Measurements from ENCODE around the gene MARS1. TPM values are rescaled to one million over a fixed set of nuclear protein-coding genes. Genes with fewer than 3 reads are reported as not detected.

MARS1 gene
- total RNA-seq, 1 experiment from 2014 or later: 209 TPM

- no peak for TF ChIP-seq EZH2phosphoT487 (IDR thresholded peaks at IDR 0.05; ENCODE audit: borderline replicate concordance, low read length)
- TF ChIP-seq EZH2 (IDR thresholded peaks at IDR 0.05; ENCODE audit: low read length, unreplicated experiment): no peak
- TF ChIP-seq CTCF (conservative IDR thresholded peaks at IDR 0.05; ENCODE audit: low read depth, low read length): no peak
- Histone ChIP-seq H4K20me1 (ENCODE audit: low read length) (no peaks in the 10 kb centered on the region), H3K4me3 (ENCODE audit: low read length) (no peak overlapping the region), H3K27me3 (ENCODE audit: low read length) (peaks cover 53% of the 10 kb centered on the region), H3K9me3 (ENCODE audit: low read length) (no peaks in the 10 kb centered on the region), H3K4me1 (ENCODE audit: insufficient read depth, low read length) (peaks cover 6% of the 10 kb centered on the region; the same call in 1 of the 2 replicates), H3K9me2 (replicated peaks; ENCODE audit: low read length) (no peaks in the 10 kb centered on the region), H3K9ac (ENCODE audit: low read length) (no peak overlapping the region), H3K27ac (ENCODE audit: low read length) (no peak overlapping the region), H3K79me2 (ENCODE audit: low read length) (no peaks in the 10 kb centered on the region), H3K36me3 (ENCODE audit: low read depth, low read length) (no peaks in the 10 kb centered on the region), H3K4me2 (ENCODE audit: low read length) (no peak overlapping the region), H3F3A (ENCODE audit: low read length, unreplicated experiment) (no peaks in the 10 kb centered on the region), H2AFZ (ENCODE audit: low read length) (no peak overlapping the region)
- DNase-seq (no peak), ATAC-seq (no peak)
- no TSS peak for BruUV-seq (replicated peaks)
- CTCF ChIA-PET: no interaction called here
- intact Hi-C loops (cut with micrococcal nuclease): no loop called here
- POLR2A ChIA-PET (ENCODE audit: unreplicated experiment): no interaction called here
Observed at GRCh38 chr12:57464569-57464968, 23.3 kb upstream of the MARS1 start.

GRCh38 chr12:57465030-57465746, 22.7 kb upstream of the MARS1 start:
- ATAC-seq: no peak
- Histone ChIP-seq H3K27me3 (ENCODE audit: low read length) (peaks cover 53% of the 10 kb centered on the region), H3F3A (ENCODE audit: low read length, unreplicated experiment) (no peaks in the 10 kb centered on the region), H3K9me2 (replicated peaks; ENCODE audit: low read length) (no peaks in the 10 kb centered on the region), H3K36me3 (ENCODE audit: low read depth, low read length) (no peaks in the 10 kb centered on the region), H3K4me1 (ENCODE audit: insufficient read depth, low read length) (peaks cover 6% of the 10 kb centered on the region; the same call in 1 of the 2 replicates), H3K4me2 (ENCODE audit: low read length) (no peak overlapping the region), H3K9me3 (ENCODE audit: low read length) (no peaks in the 10 kb centered on the region), H3K9ac (ENCODE audit: low read length) (no peak overlapping the region), H3K27ac (ENCODE audit: low read length) (no peak overlapping the region), H3K4me3 (ENCODE audit: low read length) (no peak overlapping the region), H4K20me1 (ENCODE audit: low read length) (no peaks in the 10 kb centered on the region), H3K79me2 (ENCODE audit: low read length) (no peaks in the 10 kb centered on the region), H2AFZ (ENCODE audit: low read length) (no peak overlapping the region)
- ChIA-PET POLR2A (ENCODE audit: unreplicated experiment) (no interaction called here), CTCF (no interaction called here)
- no peak for TF ChIP-seq EZH2phosphoT487 (IDR thresholded peaks at IDR 0.05; ENCODE audit: borderline replicate concordance, low read length)
- no peak for TF ChIP-seq CTCF (conservative IDR thresholded peaks at IDR 0.05; ENCODE audit: low read depth, low read length)
- no peak for TF ChIP-seq EZH2 (IDR thresholded peaks at IDR 0.05; ENCODE audit: low read length, unreplicated experiment)
- intact Hi-C loops (cut with micrococcal nuclease): no loop called here
- no TSS peak for BruUV-seq (replicated peaks)
- DNase-seq: no peak

DNA sequence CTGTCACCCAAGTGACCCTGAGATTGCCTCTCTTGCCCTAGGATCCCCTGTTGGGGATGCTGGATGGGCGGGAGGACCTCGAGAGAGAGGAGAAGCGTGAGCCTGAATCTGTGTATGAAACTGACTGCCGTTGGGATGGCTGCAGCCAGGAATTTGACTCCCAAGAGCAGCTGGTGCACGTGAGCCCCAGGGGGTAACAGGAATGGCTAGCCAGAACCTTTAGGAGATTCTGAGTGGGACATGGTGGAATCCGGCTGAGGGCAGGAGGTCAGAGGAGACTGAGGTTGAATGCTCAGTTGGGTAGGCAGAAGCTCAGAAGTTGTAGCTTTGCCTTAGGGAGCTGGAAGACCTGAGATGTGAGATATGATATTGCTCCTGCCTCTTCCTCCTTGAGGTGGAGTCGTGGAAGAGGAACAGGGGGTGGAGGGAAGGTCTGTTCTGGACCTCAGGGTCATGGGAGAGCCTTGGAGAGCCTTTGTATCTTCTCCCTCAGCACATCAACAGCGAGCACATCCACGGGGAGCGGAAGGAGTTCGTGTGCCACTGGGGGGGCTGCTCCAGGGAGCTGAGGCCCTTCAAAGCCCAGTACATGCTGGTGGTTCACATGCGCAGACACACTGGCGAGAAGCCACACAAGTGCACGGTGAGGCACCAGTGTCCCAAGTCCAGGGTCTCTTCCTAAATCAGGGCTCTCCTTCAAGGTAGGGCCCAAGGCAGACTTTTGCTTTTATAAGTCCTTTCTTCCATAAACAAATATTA, 21.9 kb upstream of the MARS1 start:
- ChIA-PET POLR2A (ENCODE audit: unreplicated experiment) (no interaction called here), CTCF (no interaction called here)
- no peaks in the 10 kb centered on the region for H4K20me1 ChIP-seq (ENCODE audit: low read length)
- no peak overlapping the region for H3K27ac ChIP-seq (ENCODE audit: low read length)
- intact Hi-C loops (cut with micrococcal nuclease): no loop called here
- peaks cover 49% of the 10 kb centered on the region for H3K27me3 ChIP-seq (ENCODE audit: low read length)
- H3K79me2 ChIP-seq (ENCODE audit: low read length): no peaks in the 10 kb centered on the region
- no TSS peak for BruUV-seq (replicated peaks)
- DNase-seq: no peak
- H3K36me3 ChIP-seq (ENCODE audit: low read depth, low read length): no peaks in the 10 kb centered on the region
- no peak overlapping the region for H3K9ac ChIP-seq (ENCODE audit: low read length)
- H3K9me3 ChIP-seq (ENCODE audit: low read length): no peaks in the 10 kb centered on the region
- ATAC-seq: no peak
- H3K9me2 ChIP-seq (replicated peaks; ENCODE audit: low read length): no peaks in the 10 kb centered on the region
- H3K4me3 ChIP-seq (ENCODE audit: low read length): no peak overlapping the region
- no peak overlapping the region for H3K4me2 ChIP-seq (ENCODE audit: low read length)
- no peak overlapping the region for H2AFZ ChIP-seq (ENCODE audit: low read length)
- peaks cover 4% of the 10 kb centered on the region; the same call in 1 of the 2 replicates for H3K4me1 ChIP-seq (ENCODE audit: insufficient read depth, low read length)
- no peaks in the 10 kb centered on the region for H3F3A ChIP-seq (ENCODE audit: low read length, unreplicated experiment)
- no peak for TF ChIP-seq EZH2 (IDR thresholded peaks at IDR 0.05; ENCODE audit: low read length, unreplicated experiment)
- TF ChIP-seq CTCF (conservative IDR thresholded peaks at IDR 0.05; ENCODE audit: low read depth, low read length): no peak
- TF ChIP-seq EZH2phosphoT487 (IDR thresholded peaks at IDR 0.05; ENCODE audit: borderline replicate concordance, low read length): no peak
